NCI-H2107 treated with DMSO at 0.1 percent for 48 hours (cell line): ENCODE results near the gene UBE2N.
"Not testable (repeated sequence)": the region's sequence is repeated elsewhere in the genome, so short reads cannot be mapped to it uniquely, and the experiment has no call there.

Experiments
- DNase-seq: peaks from one replicate; lab custom pipeline; 2025; ENCODE audit not compliant: unreplicated experiment; lab: John Stamatoyannopoulos, UW

The UBE2N gene

DNA sequence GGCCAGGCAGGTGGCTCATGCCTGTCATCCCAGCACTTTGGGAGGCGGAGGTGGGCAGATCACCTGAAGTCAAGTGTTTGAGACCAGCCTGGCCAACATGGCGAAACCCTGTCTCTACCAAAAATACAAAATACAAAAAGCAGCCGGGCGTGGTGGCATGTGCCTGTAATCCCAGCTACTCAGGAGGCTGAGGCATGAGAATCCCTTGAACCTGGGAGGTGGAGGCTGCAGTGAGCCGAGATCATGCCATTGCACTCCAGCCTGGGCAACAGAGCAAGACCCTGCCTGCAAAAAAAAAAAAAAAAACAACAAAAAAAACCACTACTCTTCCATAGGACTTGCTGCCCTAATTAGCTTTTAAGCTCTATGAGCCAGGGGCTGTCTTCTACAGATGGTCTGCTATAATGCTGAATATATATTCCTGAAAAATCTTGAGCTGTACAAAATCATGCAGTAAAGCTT is 59.7 kb downstream of the UBE2N start:
- not testable (repeated sequence) for DNase-seq

DNA sequence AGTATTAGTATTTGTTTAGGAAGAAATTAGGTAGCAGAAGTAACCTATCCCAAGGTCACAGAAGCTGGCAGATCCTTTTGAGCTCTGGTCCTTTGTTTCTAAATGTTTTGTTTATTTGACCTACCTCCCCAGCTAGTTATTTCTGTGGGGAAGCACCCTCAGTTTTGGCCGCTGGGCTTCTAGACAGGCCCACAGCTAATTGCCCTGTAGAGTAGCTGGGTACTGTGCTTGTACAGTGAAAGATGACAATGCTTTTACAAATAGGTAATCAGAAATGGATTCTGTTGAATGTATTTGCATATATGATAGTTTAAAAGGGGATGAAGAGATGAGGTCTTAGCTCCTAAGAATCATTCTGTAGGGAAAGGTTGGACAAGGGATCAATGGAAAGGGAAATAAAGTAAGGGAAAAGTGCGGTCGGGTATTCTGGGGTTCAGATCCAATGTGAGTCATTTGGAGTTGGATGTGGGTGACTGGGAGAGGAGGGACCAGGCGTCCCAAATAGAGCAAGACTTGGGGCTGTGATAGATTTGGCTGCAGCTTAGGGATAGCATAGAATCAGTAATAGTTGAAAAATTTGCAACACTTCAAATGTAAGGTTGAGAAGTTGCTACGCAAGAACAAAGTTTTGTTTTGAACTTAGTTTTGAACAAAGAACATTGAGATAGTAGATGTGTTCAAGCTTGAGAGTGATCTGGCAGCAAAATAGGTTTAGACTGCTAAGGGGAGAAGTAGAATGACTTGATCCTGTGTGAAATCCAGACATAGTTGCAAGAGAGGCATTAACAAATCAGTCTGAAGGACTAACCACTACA is 60.4 kb downstream of the UBE2N start:
- no peak for DNase-seq

DNA sequence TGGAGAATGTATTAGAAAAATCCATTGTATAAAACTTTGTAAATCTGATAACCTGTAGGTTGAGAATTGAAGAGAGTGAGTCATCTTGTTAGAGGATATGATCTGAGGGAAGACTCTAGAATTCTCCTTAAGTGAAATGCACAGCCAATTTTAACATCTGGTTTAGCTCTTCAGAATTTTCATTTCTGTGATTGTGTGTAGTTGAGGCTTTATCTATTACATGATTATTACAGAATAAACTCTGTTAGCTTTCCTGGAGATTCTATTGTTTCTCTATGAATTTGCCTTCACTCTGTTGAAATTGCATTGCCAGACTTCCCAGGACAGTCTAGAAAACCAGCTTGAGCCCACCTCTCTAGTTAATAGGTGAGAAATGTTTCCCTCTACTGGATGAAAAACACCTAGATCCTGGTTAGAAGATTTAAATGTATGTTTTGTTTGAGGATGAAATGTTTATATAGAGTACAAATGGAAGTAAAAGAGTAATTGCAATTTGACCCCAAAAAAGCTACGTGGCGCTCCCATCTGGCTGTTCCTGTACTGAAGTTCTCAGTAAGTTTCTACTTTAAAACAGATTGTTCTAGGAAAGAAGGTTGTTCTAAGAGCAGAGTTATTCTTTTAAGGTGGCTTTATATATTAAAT is 61.1 kb downstream of the UBE2N start:
- DNase-seq = peak; percentile 59

DNA sequence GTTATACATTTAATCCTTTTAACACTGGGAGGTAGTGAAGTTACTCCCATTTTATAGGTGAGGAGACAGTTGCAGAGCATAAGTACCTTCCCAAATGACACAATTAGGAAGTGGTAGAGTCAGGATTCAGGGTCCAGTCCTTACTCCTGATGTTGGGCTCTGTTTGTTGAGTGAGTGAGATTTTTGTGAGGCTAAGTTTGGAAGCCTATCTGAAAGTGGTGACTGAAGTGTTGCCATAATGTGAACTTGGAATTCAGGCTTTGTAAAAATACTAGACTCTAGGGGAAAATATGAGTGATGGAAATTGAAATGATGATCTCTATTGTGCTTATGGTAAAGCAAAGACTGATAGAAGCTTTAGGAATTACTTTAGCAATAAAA is 61.8 kb downstream of the UBE2N start:
- DNase-seq = no peak

DNA sequence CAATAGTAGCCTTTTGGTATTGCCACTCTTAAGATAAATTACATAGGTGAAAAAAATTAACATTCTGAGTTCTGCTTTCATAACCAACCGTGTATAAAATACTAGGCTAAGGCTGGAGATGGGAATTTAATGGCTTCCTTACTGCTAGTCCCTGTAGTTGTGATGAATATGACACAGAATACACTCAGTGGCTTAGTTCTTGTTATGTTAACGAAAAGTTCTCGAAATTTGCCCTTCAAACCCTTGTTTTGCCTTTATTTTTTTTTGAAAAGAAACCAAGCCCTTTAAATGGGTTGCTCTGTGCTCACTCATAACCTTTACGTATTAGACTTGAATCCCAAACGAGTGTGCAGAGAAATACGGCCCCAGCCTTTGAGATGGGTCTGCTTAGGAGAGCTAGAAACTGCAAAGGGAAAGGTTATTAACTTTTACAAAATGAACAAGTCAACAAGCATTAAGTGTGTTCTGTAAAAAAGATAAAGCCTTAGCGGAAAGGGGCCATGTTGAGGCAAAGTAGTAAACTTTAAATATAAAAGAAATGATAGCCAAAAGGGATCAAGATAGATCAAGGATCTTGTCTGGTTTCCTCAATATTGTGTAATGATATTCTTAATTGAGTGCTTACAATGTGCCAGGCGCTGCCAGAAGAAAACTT is 62.3 kb downstream of the UBE2N start:
- peak; percentile 40 for DNase-seq

DNA sequence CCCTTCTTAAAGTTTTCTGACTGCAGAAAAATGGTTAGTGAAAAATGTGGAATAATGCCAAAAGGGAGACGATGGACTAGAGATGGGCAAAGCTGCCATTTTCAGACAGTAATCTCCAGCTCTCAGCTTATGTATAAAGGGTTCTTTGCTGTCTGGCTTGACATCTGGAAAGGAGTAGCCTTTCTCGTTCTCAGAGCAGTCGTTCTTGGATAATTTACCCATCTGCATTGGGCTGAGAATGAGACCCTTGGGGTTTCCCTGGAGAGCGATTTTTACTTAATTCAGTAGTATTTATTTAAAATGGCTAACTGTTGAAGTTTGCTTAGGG is 62.8 kb downstream of the UBE2N start:
- DNase-seq = peak; percentile 63

DNA sequence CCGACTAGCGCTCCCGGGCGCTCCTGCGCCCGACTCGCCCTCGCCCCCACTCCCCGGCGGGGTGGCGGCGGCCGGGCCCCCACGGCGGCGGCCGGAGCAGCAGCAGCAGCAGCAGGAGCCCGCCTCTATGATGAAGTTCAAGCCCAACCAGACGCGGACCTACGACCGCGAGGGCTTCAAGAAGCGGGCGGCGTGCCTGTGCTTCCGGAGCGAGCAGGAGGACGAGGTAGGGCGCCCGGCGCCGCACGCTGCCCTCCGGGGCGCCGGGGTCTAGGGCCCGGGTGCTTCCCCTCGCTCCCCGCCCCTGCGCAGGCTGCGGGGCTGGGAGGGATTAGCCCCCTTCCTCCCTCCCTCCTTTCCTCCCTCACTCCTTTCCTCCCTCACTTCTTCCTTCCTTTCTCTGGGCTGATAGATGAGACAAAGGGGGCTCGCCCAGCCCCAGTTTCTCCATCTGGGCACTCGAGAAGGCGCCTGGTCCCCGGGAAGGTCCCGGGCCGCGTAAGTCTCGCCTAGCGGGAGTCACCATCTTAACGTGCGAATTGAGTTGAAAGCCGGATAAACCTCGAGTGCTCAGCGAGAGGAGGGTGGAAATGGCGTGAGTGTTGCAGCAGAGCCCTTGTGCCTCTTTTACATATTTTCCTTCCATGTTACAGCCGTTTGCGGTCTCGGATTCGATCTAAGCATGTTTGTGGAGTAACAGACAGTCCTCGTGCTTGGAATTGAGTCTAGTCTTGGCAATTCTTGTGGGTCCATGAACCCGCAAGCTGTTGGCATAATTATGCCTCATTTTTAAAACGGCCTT is 63.4 kb downstream of the UBE2N start:
- peak; percentile 63 for DNase-seq

DNA sequence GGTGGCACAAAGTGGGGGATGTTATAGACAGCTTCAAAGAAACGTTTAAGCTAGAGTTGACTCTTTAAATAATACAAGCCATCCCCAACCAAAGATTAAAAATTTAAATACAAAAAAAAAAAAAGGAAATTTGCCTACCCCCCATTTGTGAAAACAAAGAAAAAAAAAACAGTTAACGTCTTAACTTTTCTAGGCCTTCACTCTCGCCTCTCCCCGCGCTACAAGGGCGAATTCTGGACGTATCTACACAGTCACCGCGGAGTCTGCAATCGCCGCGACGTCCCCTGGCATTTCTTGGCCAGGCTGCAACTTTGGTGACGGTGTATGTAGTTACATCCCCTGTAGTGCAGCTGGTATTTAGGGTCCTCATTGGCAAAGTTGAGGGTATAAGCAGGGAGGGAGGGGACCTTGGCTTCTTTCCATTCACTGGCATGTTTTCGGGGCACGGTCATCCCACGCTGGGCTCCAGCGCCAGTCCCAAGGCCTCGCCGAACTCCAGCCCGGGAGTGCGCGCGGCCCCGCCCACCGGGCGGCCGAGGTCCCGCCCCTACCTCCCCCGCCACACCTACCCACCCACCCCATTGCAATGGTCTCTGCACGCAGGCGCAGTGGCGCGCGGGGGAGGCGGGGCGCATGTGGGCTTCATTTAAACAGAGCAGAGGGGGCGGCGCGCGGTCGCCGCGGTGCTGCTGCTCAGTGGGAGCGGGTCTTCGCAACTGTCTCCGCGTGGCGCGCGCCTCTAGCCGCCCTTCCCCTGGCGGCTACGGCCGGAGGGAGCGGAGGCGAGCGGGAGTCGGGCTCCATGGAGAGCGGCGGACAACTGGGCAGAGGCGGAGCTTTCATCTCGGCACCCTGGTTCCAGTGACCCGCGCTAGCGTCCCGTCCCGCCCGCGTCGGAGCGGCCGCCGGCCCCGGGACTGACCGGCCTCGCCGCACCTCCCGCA is 64.2 kb downstream of the UBE2N start, which contains the start of gene NUDT4:
NUDT4 (plus strand) TSS at position 674 of the 944 bp plus-strand sequence. CDS start 398 bp downstream, outside the sequence.
- DNase-seq = peak; percentile 65

DNA sequence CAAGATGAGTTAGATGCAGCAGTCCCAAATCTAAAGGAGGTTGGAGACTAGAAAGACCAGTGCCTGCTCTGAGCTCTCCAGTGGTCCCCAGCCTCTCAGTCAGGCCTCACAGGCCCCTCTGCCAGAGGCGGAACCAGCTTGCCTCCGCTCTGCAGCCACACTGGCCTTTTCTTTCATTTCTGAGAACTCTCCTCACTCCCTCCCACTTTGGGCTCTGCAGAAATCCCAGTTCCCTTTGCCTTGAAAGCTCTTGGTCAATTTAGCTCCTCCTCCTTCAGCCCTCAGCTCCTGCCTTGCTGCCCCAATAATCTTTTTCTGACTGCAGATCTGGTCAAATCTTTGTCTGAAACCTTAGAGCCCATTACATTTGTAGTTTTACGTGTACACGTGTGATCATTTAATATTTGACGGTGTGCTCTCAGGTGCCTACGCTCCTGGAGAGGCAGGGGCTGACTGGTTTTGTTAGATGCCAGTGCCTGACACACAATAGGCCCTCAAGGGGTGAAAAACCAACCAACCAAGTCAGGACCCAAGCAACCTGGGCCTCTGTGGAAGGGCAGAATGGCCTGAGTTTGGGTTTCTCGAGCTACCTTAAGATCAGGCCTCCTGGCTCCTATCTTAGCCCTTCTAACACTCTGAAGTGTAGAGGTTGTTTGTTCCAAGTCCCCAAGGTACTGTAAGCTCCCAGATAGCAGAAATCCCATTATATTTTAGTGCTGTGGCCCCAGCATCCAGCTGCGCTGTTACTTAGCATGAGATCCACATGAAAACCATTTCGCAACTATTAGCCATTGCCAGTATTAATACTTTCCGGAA is 65.1 kb downstream of the UBE2N start:
- DNase-seq = no peak

DNA sequence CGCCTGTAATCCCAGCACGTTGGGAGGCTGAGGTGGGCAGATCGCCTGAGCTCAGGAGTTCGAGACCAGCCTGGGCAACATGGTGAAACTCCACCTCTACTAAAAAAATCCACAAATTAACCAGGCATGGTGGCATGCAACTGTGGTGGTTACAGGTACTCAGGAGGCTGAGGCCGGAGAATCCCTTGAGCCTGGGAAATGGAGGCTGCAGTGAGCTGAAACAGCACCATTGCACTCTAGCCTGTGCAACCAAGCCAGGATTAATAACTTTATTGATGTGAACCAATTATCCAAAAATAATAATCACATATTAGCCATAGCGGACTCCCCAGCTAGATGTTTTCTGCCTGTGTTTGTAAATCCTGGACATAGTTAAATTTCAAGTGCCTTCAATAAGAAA is 65.8 kb downstream of the UBE2N start:
- DNase-seq = no peak

DNA sequence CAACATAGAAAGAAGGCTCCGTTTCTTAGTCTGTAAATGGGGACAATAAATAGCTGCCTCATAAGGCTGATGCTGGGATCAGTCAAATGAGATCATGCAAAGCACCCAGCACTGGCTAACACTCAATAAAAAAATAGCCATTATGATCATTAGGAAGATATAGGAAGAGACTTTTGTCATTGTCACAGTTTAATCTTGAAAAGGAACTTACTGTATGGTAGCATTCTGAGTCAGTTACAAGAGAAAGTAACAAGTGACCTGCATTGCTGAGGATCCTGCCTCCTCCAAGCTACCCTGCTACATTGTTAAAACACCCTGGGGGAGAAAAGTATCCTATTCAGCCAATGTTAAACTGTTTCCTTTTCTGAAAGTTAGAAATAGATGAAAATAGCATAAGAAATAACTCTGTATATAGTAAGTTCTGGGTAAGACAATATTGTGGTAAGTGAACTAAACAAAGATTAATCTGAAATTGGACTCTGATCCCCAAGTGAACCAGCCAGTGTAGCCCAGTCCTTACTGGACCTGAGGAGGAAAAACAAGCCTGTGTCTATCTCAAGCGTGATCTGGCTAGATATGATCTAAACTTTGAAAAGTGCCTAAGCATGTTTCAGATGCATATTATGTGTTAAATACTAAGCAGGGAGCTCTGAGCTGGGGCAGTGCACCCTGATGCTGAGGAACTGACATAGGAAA is 67.6 kb downstream of the UBE2N start:
- DNase-seq = no peak

DNA sequence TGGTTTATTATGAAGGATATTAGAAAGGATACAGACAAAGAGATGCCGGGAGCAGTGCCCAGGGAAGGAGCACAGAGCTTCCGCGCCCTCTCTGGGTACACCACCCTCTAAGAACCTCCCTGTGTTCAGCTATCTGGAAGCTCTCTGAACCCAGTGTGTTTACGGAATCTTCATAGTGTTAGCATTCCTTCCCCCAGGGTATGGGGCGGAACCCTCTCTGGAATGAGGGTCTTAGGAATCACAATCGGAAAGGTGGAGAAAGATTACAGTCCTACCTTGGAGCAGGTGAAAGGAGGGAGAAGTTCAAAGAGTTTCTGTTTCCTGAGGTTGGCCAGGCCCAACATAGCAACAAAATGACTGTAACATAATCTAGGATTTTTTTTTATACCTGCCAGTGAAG is 70.8 kb downstream of the UBE2N start:
- DNase-seq = no peak

DNA sequence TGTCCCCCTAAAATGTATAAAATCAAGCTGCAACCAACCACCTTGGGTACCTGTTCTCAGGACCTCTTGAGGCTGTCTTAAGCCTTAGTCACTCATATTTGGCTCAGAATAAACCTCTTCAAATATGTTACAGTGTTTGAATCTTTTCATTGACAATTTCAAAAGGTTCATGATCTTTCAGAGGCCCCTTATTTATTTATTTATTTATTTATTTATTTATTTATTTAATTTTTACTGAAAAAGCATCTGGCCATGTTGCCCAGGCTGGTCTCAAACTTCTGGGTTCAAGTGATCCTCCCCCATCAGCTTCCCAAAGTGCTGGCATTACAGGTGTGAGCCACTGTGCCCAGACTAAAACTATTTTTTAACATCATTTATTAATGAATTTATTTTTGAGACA is 72.2 kb downstream of the UBE2N start:
- no peak for DNase-seq

DNA sequence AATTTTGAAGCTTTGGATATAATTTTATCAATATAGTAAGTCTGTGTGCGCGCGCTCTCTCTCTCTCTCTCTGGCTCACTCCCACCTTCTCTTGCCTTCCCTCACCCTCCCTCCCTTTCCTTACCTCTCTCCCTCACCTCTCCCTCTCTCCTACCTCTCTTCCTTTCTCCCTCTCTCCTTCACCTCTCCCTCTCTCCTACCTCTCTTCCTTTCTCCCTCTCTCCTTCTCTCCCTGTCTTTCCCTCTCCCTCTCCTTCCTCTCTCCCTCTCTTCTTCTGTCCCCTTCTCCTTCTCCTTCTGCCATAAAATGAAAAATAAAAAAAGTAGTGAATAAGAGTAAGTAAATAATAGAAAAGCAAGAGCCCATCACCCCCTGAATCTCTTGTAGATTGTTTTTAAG is 73.0 kb downstream of the UBE2N start:
- no peak for DNase-seq

DNA sequence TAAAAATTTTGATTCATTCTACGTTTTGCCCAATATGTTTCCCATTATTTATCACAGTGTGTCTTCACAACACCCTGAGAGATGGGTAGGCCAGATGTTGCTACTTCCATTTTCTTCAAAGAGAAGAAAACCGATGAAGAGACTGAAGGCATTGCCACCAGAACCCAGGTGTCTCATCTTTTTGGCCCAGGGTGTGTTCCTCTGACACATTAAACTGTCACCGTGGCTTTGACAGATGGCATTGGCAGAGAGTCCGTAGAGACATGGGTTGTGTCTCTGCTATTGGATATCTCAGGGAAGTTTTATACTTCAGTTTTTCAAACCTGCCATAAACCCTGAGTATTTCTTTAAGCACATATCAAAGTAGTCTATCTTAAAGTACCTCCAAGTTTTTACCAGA is 75.3 kb downstream of the UBE2N start:
- no peak for DNase-seq

DNA sequence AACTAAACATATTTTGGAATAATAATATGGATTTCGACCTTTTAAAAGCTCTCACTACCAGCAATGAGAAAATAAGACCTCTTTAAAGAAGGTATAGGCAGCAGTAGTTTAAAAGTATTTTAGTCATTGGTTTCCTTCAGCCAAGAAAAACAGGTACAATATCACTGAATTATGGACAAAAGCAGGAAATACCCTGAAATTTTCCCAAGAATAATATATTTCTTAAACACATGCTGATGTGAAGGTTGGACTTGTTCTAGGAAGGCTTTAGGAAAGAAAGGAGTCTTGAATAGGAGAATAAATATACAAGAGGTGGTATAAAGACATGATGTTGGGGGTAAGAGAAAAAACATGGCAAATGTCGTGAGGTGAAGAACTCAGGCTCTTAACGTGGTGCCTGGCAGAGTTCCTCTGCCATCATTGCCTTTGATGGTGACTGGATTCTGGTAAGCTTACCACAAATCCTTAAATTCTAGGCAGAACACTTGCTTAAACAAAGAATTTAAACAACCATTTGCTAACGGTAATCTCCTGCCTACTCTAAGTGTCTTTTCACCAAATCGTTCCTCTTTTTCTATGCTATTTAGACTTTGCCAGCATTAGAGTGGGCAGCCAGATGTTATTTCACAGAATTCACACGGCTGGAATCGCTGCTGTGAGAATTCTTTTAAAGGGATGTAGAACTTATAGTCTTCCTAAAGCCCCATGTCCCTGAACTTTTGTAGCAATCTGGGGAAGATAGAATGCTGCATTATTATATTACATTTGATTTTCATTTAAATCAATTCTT is 75.9 kb downstream of the UBE2N start:
- DNase-seq = no peak

DNA sequence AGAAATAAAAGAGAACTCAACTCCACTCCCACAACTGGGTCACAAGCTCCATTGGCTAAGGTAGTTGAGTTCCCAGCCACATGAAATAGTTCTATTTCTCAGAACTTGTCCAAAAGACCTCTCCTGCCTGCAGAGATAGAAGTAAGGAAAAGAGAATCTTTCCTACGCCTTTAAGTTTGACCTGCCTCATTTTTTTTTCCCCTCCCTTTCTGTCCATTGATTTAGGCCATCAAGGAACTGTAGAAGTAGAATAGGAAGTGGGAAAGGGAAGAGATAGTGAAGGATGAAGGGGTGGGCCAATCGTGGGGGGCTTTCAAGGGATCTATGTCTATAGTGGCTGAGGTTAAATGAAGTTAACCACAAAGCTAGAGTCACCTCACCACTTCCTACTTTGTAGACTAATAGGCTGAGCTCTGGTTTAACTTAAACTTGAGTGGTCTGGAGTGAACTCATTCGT is 77.9 kb downstream of the UBE2N start:
- DNase-seq = no peak
